ENCODE results near the gene WNT7B.

- TF ChIP-seq CTCF (IDR thresholded peaks at IDR 0.05), result no peak
- TF ChIP-seq EZH2 (IDR thresholded peaks at IDR 0.05; ENCODE audit: borderline replicate concordance, insufficient read depth, low read depth, low read length, poor library complexity, severe bottlenecking), result no peak
Observed at GRCh38 chr22:45925811-45926351, 51.1 kb downstream of the WNT7B start.

Data from B cell (primary cell).